ENCODE data around the gene PRR3.

PRR3 gene

DNA sequence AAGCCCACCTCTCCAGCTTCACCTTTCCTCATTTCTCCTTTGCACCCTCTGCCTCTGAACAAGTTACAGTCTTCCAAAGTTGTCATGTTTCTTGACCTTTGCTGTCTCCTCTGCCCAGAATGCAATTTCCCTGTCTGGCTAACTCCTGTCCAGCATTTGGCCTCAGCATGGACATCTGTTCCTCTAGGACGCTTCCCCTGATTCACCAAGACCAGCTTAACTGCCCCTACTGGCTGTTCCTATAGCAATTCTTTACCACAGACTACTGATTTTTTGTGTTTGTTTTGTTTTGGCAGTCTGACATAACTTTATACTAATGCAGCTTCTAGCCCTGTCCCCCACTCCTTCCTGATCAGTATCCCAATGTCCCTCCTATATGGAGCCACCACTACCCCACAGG, 14.2 kb upstream of the PRR3 start:
- Histone ChIP-seq H3K27ac (replicated peaks) (no peak overlapping the region), H3K4me3 (replicated peaks; ENCODE audit: insufficient read depth, low read length) (no peak overlapping the region), H3K27me3 (ENCODE audit: insufficient read depth, poor library complexity, severe bottlenecking) (no peaks in the 10 kb centered on the region)
- DNase-seq (ENCODE audit: low read depth in 1 of 2, low spot score in 1 of 2): no peak
- no peak for TF ChIP-seq SPI1 (IDR thresholded peaks at IDR 0.05; ENCODE audit: borderline replicate concordance, low read depth)
- no peak for TF ChIP-seq GABPA (IDR thresholded peaks at IDR 0.05; ENCODE audit: low read depth)
- TF ChIP-seq, protein P1, sequence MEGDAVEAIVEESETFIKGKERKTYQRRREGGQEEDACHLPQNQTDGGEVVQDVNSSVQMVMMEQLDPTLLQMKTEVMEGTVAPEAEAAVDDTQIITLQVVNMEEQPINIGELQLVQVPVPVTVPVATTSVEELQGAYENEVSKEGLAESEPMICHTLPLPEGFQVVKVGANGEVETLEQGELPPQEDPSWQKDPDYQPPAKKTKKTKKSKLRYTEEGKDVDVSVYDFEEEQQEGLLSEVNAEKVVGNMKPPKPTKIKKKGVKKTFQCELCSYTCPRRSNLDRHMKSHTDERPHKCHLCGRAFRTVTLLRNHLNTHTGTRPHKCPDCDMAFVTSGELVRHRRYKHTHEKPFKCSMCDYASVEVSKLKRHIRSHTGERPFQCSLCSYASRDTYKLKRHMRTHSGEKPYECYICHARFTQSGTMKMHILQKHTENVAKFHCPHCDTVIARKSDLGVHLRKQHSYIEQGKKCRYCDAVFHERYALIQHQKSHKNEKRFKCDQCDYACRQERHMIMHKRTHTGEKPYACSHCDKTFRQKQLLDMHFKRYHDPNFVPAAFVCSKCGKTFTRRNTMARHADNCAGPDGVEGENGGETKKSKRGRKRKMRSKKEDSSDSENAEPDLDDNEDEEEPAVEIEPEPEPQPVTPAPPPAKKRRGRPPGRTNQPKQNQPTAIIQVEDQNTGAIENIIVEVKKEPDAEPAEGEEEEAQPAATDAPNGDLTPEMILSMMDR (IDR thresholded peaks at IDR 0.05; ENCODE audit: insufficient read depth, low read length): no peak
- TF ChIP-seq, protein P2, sequence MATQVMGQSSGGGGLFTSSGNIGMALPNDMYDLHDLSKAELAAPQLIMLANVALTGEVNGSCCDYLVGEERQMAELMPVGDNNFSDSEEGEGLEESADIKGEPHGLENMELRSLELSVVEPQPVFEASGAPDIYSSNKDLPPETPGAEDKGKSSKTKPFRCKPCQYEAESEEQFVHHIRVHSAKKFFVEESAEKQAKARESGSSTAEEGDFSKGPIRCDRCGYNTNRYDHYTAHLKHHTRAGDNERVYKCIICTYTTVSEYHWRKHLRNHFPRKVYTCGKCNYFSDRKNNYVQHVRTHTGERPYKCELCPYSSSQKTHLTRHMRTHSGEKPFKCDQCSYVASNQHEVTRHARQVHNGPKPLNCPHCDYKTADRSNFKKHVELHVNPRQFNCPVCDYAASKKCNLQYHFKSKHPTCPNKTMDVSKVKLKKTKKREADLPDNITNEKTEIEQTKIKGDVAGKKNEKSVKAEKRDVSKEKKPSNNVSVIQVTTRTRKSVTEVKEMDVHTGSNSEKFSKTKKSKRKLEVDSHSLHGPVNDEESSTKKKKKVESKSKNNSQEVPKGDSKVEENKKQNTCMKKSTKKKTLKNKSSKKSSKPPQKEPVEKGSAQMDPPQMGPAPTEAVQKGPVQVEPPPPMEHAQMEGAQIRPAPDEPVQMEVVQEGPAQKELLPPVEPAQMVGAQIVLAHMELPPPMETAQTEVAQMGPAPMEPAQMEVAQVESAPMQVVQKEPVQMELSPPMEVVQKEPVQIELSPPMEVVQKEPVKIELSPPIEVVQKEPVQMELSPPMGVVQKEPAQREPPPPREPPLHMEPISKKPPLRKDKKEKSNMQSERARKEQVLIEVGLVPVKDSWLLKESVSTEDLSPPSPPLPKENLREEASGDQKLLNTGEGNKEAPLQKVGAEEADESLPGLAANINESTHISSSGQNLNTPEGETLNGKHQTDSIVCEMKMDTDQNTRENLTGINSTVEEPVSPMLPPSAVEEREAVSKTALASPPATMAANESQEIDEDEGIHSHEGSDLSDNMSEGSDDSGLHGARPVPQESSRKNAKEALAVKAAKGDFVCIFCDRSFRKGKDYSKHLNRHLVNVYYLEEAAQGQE (IDR thresholded peaks at IDR 0.05; ENCODE audit: insufficient replicate concordance, low read depth): no peak
- TF ChIP-seq POLR2AphosphoS5 (IDR thresholded peaks at IDR 0.05; ENCODE audit: low read depth): no peak

- DNase-seq (ENCODE audit: low read depth in 1 of 2, low spot score in 1 of 2): no peak
- no peak overlapping the region for H3K4me3 ChIP-seq (replicated peaks; ENCODE audit: insufficient read depth, low read length)
- no peak for TF ChIP-seq SPI1 (IDR thresholded peaks at IDR 0.05; ENCODE audit: borderline replicate concordance, low read depth)
- no peak for TF ChIP-seq POLR2AphosphoS5 (IDR thresholded peaks at IDR 0.05; ENCODE audit: low read depth)
- no peak for TF ChIP-seq GABPA (IDR thresholded peaks at IDR 0.05; ENCODE audit: low read depth)
- TF ChIP-seq, protein P2 (IDR thresholded peaks at IDR 0.05; ENCODE audit: insufficient replicate concordance, low read depth): no peak
- TF ChIP-seq, protein P1 (IDR thresholded peaks at IDR 0.05; ENCODE audit: insufficient read depth, low read length): no peak
- no peaks in the 10 kb centered on the region for H3K27me3 ChIP-seq (ENCODE audit: insufficient read depth, poor library complexity, severe bottlenecking)
- H3K27ac ChIP-seq (replicated peaks): no peak overlapping the region
Measured at GRCh38 chr6:30543821-30544220, 13.3 kb upstream of the PRR3 start.

GRCh38 chr6:30544666-30545272, 12.3 kb upstream of the PRR3 start:
- Histone ChIP-seq H3K27me3 (ENCODE audit: insufficient read depth, poor library complexity, severe bottlenecking) (no peaks in the 10 kb centered on the region), H3K27ac (replicated peaks) (no peak overlapping the region), H3K4me3 (replicated peaks; ENCODE audit: insufficient read depth, low read length) (no peak overlapping the region)
- TF ChIP-seq, protein P2 (IDR thresholded peaks at IDR 0.05; ENCODE audit: insufficient replicate concordance, low read depth): no peak
- TF ChIP-seq, protein P1 (IDR thresholded peaks at IDR 0.05; ENCODE audit: insufficient read depth, low read length): peak; percentile 62
- TF ChIP-seq GABPA (IDR thresholded peaks at IDR 0.05; ENCODE audit: low read depth) (no peak), POLR2AphosphoS5 (IDR thresholded peaks at IDR 0.05; ENCODE audit: low read depth) (no peak)
- DNase-seq (ENCODE audit: low read depth in 1 of 2, low spot score in 1 of 2): peak in 1 of 2 experiments; percentile 33

Data from HL-60 (cell line).